GM18511 (cell line): ENCODE data around the gene SCN2A.

Experiments used
- ATAC-seq: cut with Tn5 transposase; IDR thresholded peaks from one replicate; pipeline ENCODE4 v1.9.1; 2021; ENCODE audit warnings: mild to moderate bottlenecking, moderate library complexity; ENCODE audit not compliant: unreplicated experiment

The SCN2A gene

GRCh38 chr2:165239230-165239629 is at the start of gene SCN2A:
Gene SCN2A, plus strand, starts transcription at chr2:165239414. Its CDS starts 56,410 bp downstream, at chr2:165295824.
- ATAC-seq, result peak; percentile 68

GRCh38 chr2:165191096-165191728 is 48.0 kb upstream of the SCN2A start:
- ATAC-seq, result no peak

GRCh38 chr2:165192729-165193128 is 46.5 kb upstream of the SCN2A start:
- ATAC-seq, result peak; percentile 57

GRCh38 chr2:165193178-165193777 is 45.9 kb upstream of the SCN2A start:
- ATAC-seq, result peak; percentile 97

- ATAC-seq, result no peak
These were observed 42.8 kb upstream of the SCN2A start for GRCh38 chr2:165196411-165196810.

- ATAC-seq, result no peak
These were observed 41.9 kb upstream of the SCN2A start for GRCh38 chr2:165197346-165197745.

- ATAC-seq, result no peak
These were observed 41.0 kb upstream of the SCN2A start for GRCh38 chr2:165198181-165198580.

GRCh38 chr2:165202239-165202638 is 37.0 kb upstream of the SCN2A start:
- no peak for ATAC-seq

- ATAC-seq, result peak; percentile 70
These were observed 35.3 kb upstream of the SCN2A start, which contains the start of gene SCN3A for GRCh38 chr2:165203689-165204559. Gene SCN3A, minus strand, starts transcription at chr2:165204050. Its CDS starts 27,656 bp downstream, at chr2:165176394.

- ATAC-seq, result no peak
These were observed 33.3 kb upstream of the SCN2A start for GRCh38 chr2:165205865-165206264.

- ATAC-seq, result no peak
These were observed 31.1 kb upstream of the SCN2A start for GRCh38 chr2:165208094-165208493.

- ATAC-seq, result no peak
These were observed 25.1 kb upstream of the SCN2A start for GRCh38 chr2:165214093-165214492.

- no peak for ATAC-seq
These were observed 19.7 kb upstream of the SCN2A start for GRCh38 chr2:165219481-165219880.

GRCh38 chr2:165224941-165225340 is 14.3 kb upstream of the SCN2A start:
- no peak for ATAC-seq

GRCh38 chr2:165227571-165227970 is 11.6 kb upstream of the SCN2A start:
- ATAC-seq, result no peak

GRCh38 chr2:165237056-165237455 is 2.2 kb upstream of the SCN2A start:
- ATAC-seq, result no peak

- ATAC-seq, result no peak
These were observed 919 bp upstream of the SCN2A start for GRCh38 chr2:165238295-165238694.

GRCh38 chr2:165239856-165240515 is 772 bp downstream of the SCN2A start:
- no peak for ATAC-seq

- no peak for ATAC-seq
These were observed 1.7 kb downstream of the SCN2A start for GRCh38 chr2:165240916-165241315.

- ATAC-seq, result no peak
These were observed 6.0 kb downstream of the SCN2A start for GRCh38 chr2:165245081-165245793.

- ATAC-seq, result no peak
These were observed 9.0 kb downstream of the SCN2A start for GRCh38 chr2:165248238-165248637.
